Kidney (tissue), 14 donors: Measurements from ENCODE around the gene APOBEC3F. TPM values are rescaled to one million over a fixed set of nuclear protein-coding genes. Genes with fewer than 3 reads are reported as not detected.
"Not testable (repeated sequence)": the region's sequence is repeated elsewhere in the genome, so short reads cannot be mapped to it uniquely, and the experiment has no call there.

ENCODE experiments used
- DNase-seq, 5 donors: peaks; one replicate each; pipeline ENCODE4 v3.0.0-alpha.2; 2013 to 2020
- FAIRE-seq: peaks from 2 replicates; lab custom pipeline; 2012; peaks lifted over from hg19 to GRCh38; lab: Jason Lieb, UNC
- H3K27ac ChIP-seq, 2 donors: one replicate each; pipeline ENCODE4 v1.7.0; 2013; ENCODE audit warnings: low read depth in 2 of 2, low read length in 2 of 2, inconsistent platforms in 1 of 2
- H3K27me3 ChIP-seq: one replicate; pipeline ENCODE4 v1.7.1; 2013; ENCODE audit warnings: low read length, inconsistent platforms; ENCODE audit not compliant: control insufficient read depth, insufficient read depth
- H3K36me3 ChIP-seq, 3 donors: one replicate each; pipeline versions ENCODE4 v1.7.0 to v1.7.1; 2013; ENCODE audit warnings: low read length in 3 of 3, control low read depth in 1 of 3, inconsistent platforms in 1 of 3; ENCODE audit not compliant: insufficient read depth in 3 of 3, control insufficient read depth in 2 of 3
- H3K4me1 ChIP-seq, 3 donors: one replicate each; pipeline versions ENCODE4 v1.7.0 to v1.7.1; 2013; ENCODE audit warnings: low read length in 3 of 3, inconsistent platforms in 1 of 3, low read depth in 1 of 3; ENCODE audit not compliant: control insufficient read depth in 2 of 3, insufficient read depth in 2 of 3
- H3K4me3 ChIP-seq, 3 donors: one replicate each; pipeline versions ENCODE4 v1.7.0 to v1.8.1; 2013; ENCODE audit warnings: low read length in 3 of 3, control low read depth in 1 of 3, inconsistent platforms in 1 of 3
- H3K9ac ChIP-seq, 3 donors: one replicate each; pipeline versions ENCODE4 v1.7.0 to v1.7.1; 2013; ENCODE audit warnings: low read length in 3 of 3, control low read depth in 1 of 3, inconsistent platforms in 1 of 3
- H3K9me3 ChIP-seq, 3 donors: one replicate each; pipeline versions ENCODE4 v1.7.0 to v1.7.1; 2013; ENCODE audit warnings: low read length in 3 of 3, control low read depth in 1 of 3, inconsistent platforms in 1 of 3; ENCODE audit not compliant: control insufficient read depth in 2 of 3, insufficient read depth in 1 of 3
- intact Hi-C: fragments of 100-400 bp; cut with DNase I; formaldehyde crosslinking; loops from one replicate; pipeline ENCODE4 v1.11.1; 2022
- polyA plus RNA-seq: library from polyadenylated mRNA; stranded (reverse); fragments of 350-450 nt; fragmentation: Illumina TruSeq; extraction: RNeasy Lipid Tissue Mini Kit (QIAGEN cat#74804); gene quantifications from one replicate; pipeline ENCODE4 v1.2.3, GENCODE V29; 2014; ENCODE audit warnings: low read depth, low replicate concordance; ENCODE audit not compliant: insufficient read depth
- total RNA-seq: library from RNA; stranded (reverse); fragmentation: NEBNext Ultra II Directional; extraction: Animal tissue kit (Norgen Biotek cat#: 25700); gene quantifications from one replicate; pipeline ENCODE4 v1.2.1, GENCODE V29; 2021
- TF ChIP-seq, protein P1 (sequence below): IDR thresholded peaks from 3 replicates; pipeline ENCODE4 v1.5.1; 2012; ENCODE audit warnings: mild to moderate bottlenecking, moderate library complexity, borderline replicate concordance; ENCODE audit not compliant: insufficient read depth; ENCODE audit errors: extremely low read depth
- donor health status: control.
- donor health status: control.
- donor health status: control.
- donor health status: control.
- donor health status: control.
- donor health status: DM: yes; HTN: yes; CAD: no.
- donor health status: Normal renal cell carcinoma (clear cell type).

APOBEC3F gene
- total and polyA plus RNA-seq, 2 donors from 2014 or later, result 6.9 to 16.3 TPM

DNA sequence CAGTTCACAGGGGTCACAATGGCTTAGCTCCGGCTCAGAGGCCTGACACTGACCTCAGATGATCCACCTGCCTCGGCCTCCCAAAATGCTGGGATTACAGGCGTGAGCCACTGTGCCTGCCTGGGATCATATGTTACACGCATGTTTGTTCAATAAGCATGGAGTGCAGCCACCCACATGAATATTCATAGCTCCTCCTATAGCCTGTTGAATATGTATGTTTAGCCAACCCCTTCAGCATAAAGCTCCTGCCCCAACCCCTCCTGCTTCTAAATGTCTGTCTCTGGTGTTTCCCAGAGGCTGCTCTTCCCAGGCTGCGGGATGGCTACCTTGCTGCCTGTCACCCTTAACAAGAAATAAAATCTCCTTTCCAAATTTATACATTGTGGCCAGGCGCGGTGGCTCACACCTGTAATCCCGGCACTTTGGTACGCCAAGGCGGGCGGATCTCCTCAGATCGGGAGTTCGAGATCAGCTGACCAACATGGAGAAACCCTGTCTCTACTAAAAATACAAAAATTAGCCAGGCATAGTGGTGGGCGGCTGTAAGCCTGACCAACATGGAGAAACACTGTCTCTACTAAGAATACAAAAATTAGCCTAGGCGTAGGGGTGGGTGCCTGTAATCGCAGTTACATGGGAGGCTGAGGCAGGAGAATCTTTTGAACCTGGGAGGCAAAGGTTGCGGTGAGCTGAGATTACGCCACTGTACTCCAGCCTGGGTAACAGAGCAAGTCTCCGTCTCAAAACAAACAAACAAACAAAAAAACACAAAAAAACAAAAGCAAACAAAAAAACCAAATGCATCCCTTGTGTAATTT, 1.1 kb upstream of the APOBEC3F start:
- Histone ChIP-seq H3K9ac (no peak overlapping the region), H3K9me3 (no peaks in the 10 kb centered on the region), H3K36me3 (no peaks in the 10 kb centered on the region), H3K4me3 (no peak overlapping the region), H3K4me1 (peaks cover 0 to 5% (median 4%) of the 10 kb centered on the region in 3 donors), H3K27ac (no peak overlapping the region), H3K27me3 (no peaks in the 10 kb centered on the region)
- FAIRE-seq, result no peak
- DNase-seq, result peak in 1 of 5 donors; percentile 30
- TF ChIP-seq, protein P1, sequence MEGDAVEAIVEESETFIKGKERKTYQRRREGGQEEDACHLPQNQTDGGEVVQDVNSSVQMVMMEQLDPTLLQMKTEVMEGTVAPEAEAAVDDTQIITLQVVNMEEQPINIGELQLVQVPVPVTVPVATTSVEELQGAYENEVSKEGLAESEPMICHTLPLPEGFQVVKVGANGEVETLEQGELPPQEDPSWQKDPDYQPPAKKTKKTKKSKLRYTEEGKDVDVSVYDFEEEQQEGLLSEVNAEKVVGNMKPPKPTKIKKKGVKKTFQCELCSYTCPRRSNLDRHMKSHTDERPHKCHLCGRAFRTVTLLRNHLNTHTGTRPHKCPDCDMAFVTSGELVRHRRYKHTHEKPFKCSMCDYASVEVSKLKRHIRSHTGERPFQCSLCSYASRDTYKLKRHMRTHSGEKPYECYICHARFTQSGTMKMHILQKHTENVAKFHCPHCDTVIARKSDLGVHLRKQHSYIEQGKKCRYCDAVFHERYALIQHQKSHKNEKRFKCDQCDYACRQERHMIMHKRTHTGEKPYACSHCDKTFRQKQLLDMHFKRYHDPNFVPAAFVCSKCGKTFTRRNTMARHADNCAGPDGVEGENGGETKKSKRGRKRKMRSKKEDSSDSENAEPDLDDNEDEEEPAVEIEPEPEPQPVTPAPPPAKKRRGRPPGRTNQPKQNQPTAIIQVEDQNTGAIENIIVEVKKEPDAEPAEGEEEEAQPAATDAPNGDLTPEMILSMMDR, result no peak
- intact Hi-C loops, result no loop called here

DNA sequence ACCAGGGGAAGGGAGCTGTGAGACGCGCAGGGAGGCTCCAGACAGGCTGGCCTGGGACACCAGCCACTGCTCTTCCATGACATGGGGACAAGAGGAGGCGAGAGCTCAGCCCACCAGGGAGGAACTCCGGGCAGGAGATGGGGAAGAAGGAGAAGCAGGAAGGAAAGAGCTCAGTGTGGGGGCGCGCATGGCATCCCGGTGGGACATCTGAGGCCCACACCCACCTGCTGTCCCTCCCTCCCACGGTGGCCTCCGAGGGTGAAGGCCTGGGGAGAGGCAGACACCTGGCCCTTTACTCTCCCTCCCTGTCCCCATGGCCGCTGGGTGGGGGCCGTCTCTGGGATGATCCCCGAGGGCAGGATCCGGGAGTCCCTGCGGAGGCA, 518 bp upstream of the APOBEC3F start:
- intact Hi-C loops, result not testable (repeated sequence)

DNA sequence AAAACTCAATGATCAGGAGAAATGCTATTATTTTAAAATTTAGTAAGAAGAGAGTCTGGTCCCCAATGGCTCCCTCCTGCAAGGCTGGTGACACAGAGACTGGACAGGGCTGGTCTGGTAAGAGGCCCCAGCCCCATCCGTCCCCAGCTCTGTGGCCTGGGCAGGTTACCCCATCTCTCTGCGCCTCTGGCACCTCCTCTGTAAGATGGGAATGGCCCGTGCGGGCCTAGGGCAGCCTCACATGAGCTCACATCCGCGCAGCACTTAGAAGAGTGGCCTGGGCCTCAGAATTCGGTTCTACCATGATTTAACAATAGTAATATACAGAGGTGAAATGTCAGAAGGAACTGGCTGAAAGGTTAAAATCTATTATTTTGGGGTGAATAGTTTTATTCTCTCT, 1.2 kb downstream of the APOBEC3F start:
- TF ChIP-seq, protein P1, result no peak
- Histone ChIP-seq H3K4me3 (no peak overlapping the region), H3K4me1 (peaks cover 0 to 5% (median 4%) of the 10 kb centered on the region in 3 donors), H3K27ac (no peak overlapping the region), H3K9me3 (no peaks in the 10 kb centered on the region), H3K9ac (no peak overlapping the region), H3K36me3 (no peaks in the 10 kb centered on the region), H3K27me3 (no peaks in the 10 kb centered on the region)
- DNase-seq (no peak), FAIRE-seq (no peak)
- intact Hi-C loops, result no loop called here

More for the DNA sequence above, 518 bp upstream of the APOBEC3F start:
- H3K9me3 ChIP-seq, H3K9ac ChIP-seq, FAIRE-seq, H3K4me1 ChIP-seq, H3K27me3 ChIP-seq, DNase-seq, H3K36me3 ChIP-seq, H3K27ac ChIP-seq: not testable (repeated sequence)
- peak overlapping the region in 1 of 3 donors; percentile 69 for H3K4me3 ChIP-seq

DNA sequence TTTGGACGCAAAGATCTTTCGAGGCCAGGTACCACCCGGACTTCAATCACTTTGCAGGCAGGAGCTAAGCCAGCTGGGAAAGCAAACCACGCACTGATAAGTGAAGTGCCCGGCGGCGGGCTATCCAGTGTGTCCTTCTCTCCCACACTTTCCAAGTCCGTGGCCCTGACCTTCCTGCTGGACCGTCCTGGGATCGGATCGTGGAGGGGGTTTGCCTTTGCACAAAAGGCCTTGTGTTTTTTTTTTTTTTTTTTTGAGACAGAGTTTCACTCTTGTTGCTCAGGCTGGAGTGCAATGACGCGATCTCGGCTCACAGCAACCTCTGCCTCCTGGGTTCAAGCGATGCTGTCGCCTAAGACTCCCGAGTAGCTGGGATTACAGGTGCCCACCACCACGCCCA, 2.4 kb downstream of the APOBEC3F start:
- H3K36me3 ChIP-seq, H3K9me3 ChIP-seq, H3K4me1 ChIP-seq, H3K27me3 ChIP-seq, H3K4me3 ChIP-seq, H3K9ac ChIP-seq, FAIRE-seq, H3K27ac ChIP-seq, intact Hi-C loops, DNase-seq: not testable (repeated sequence)

DNA sequence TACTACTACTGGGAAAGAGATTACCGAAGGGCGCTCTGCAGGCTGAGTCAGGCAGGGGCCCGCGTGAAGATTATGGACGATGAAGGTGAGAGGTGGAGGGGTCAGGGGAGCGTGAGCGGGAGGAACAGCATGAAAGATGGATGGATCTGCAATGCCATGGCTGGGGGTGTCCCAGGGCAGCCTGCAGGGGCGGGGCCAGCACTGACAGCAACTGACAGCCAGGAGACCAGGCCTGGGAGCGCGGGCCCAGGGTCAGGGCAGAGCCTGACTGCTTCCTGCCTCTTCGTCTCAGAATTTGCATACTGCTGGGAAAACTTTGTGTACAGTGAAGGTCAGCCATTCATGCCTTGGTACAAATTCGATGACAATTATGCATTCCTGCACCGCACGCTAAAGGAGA, 4.5 kb downstream of the APOBEC3F start:
- intact Hi-C loops, H3K27me3 ChIP-seq, H3K4me1 ChIP-seq, FAIRE-seq, DNase-seq, H3K9ac ChIP-seq, H3K4me3 ChIP-seq, H3K27ac ChIP-seq, H3K36me3 ChIP-seq, H3K9me3 ChIP-seq: not testable (repeated sequence)

DNA sequence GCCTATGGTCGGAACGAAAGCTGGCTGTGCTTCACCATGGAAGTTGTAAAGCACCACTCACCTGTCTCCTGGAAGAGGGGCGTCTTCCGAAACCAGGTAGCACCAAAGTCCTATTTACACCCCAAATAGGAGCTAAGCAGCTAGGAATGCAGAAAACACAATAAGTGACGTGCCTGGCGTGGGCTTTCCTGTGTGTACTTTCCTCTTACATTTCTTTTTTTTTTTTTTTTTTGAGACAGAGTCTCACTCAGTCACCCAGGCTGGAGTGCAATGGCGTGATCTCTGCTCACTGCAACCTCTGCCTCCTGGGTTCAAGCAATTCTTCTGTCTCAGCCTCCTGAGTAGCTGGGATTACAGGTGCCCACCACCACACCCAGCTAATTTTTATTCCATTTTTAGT, 8.8 kb downstream of the APOBEC3F start:
- intact Hi-C loops, H3K4me1 ChIP-seq, H3K9ac ChIP-seq, DNase-seq, H3K36me3 ChIP-seq, H3K27ac ChIP-seq, H3K27me3 ChIP-seq, H3K4me3 ChIP-seq, FAIRE-seq, H3K9me3 ChIP-seq: not testable (repeated sequence)
